CD14-positive monocyte (primary cell): ENCODE results near the gene SEC22A. TPM values are rescaled to one million over a fixed set of nuclear protein-coding genes. Genes with fewer than 3 reads are reported as not detected.

Experiments
- DNase-seq, 3 donors: peaks; one replicate each; pipeline ENCODE4 v3.0.0-alpha.2; 2011 to 2022
- H2AFZ ChIP-seq: 2 replicates; pipeline ENCODE4 v1.6.0; 2012; ENCODE audit warnings: mild to moderate bottlenecking, low read depth, low read length, inconsistent platforms; ENCODE audit not compliant: insufficient read depth, poor library complexity, severe bottlenecking
- H3K27ac ChIP-seq, 2 donors: 1 replicate in 1 of 2; 2 replicates in 1 of 2; pipeline ENCODE4 v1.5.1; 2012 to 2013; ENCODE audit warnings: low read length in 2 of 2, control low read depth in 1 of 2, inconsistent platforms in 1 of 2, low read depth in 1 of 2, mild to moderate bottlenecking in 1 of 2
- H3K27me3 ChIP-seq, 2 donors: one replicate each; pipeline versions ENCODE4 v1.6.0 to v1.6.1; 2011 to 2013; ENCODE audit warnings: low read length in 2 of 2; ENCODE audit not compliant: control insufficient read depth in 2 of 2, insufficient read depth in 2 of 2
- H3K36me3 ChIP-seq, 2 donors: replicated peaks in 1 of 2; 1 replicate in 1 of 2; 2 replicates in 1 of 2; pipeline versions ENCODE4 v1.5.1 to v1.6.1; 2012 to 2013; ENCODE audit warnings: low read length in 2 of 2, control low read depth in 1 of 2, inconsistent platforms in 1 of 2, mild to moderate bottlenecking in 1 of 2; ENCODE audit not compliant: insufficient read depth in 2 of 2, control insufficient read depth in 1 of 2
- H3K4me1 ChIP-seq, 2 donors: 1 replicate in 1 of 2; 2 replicates in 1 of 2; pipeline versions ENCODE4 v1.5.1 to v1.6.1; 2012 to 2013; ENCODE audit warnings: low read length in 2 of 2, control low read depth in 1 of 2, inconsistent platforms in 1 of 2, mild to moderate bottlenecking in 1 of 2, moderate library complexity in 1 of 2; ENCODE audit not compliant: insufficient read depth in 2 of 2, control insufficient read depth in 1 of 2
- H3K4me2 ChIP-seq: replicated peaks from 2 replicates; pipeline ENCODE3; 2012; ENCODE audit warnings: low read length, moderate library complexity, mild to moderate bottlenecking; ENCODE audit not compliant: poor library complexity, severe bottlenecking; ENCODE audit errors: extremely low read depth
- H3K4me3 ChIP-seq, 3 experiments: fragments of 200-600 bp in 1 of 3; sonication (generic) in 1 of 3; replicated peaks in 1 of 3; 1 replicate in 2 of 3; 2 replicates in 1 of 3; pipeline ENCODE4 v1.5.1; 2011 to 2013; ENCODE audit warnings: low read length in 3 of 3, mild to moderate bottlenecking in 3 of 3, control low read depth in 2 of 3, low read depth in 2 of 3, inconsistent platforms in 1 of 3, moderate library complexity in 1 of 3
- H3K79me2 ChIP-seq: 2 replicates; pipeline ENCODE4 v1.6.0; 2012; ENCODE audit warnings: mild to moderate bottlenecking, control low read depth, inconsistent platforms, low read length, moderate library complexity; ENCODE audit not compliant: insufficient read depth
- H3K9ac ChIP-seq: 2 replicates; pipeline ENCODE4 v1.6.0; 2017; ENCODE audit warnings: low read length, mild to moderate bottlenecking; ENCODE audit not compliant: insufficient read depth, poor library complexity, severe bottlenecking
- H3K9me3 ChIP-seq, 2 donors: replicated peaks in 1 of 2; 1 replicate in 1 of 2; 2 replicates in 1 of 2; pipeline versions ENCODE4 v1.5.1 to v1.6.1; 2012 to 2013; ENCODE audit warnings: low read length in 2 of 2, control low read depth in 1 of 2; ENCODE audit not compliant: control insufficient read depth in 1 of 2, insufficient read depth in 1 of 2
- H4K20me1 ChIP-seq: 2 replicates; pipeline ENCODE4 v1.6.0; 2012; ENCODE audit warnings: mild to moderate bottlenecking, low read length, control low read depth, moderate library complexity; ENCODE audit not compliant: insufficient read depth
- H3K27ac Mint-ChIP-seq, 7 donors: one replicate each; pipeline ENCODE4 v1.8.0; 2020; ENCODE audit warnings: mild to moderate bottlenecking in 7 of 7, mixed read lengths in 7 of 7, moderate library complexity in 6 of 7, inconsistent platforms in 2 of 7
- H3K27me3 Mint-ChIP-seq, 3 donors: one replicate each; pipeline ENCODE4 v1.8.0; 2021 to 2022; ENCODE audit warnings: low read depth in 3 of 3, mild to moderate bottlenecking in 3 of 3, mixed read lengths in 3 of 3, moderate library complexity in 3 of 3, inconsistent platforms in 1 of 3
- H3K36me3 Mint-ChIP-seq, 2 donors: one replicate each; pipeline ENCODE4 v1.8.0; 2020; ENCODE audit warnings: mixed read lengths in 2 of 2, inconsistent platforms in 1 of 2, mild to moderate bottlenecking in 1 of 2
- H3K4me1 Mint-ChIP-seq: one replicate; pipeline ENCODE4 v1.8.0; 2020; ENCODE audit warnings: mild to moderate bottlenecking, mixed read lengths
- H3K4me3 Mint-ChIP-seq, 2 donors: one replicate each; pipeline ENCODE4 v1.8.0; 2020; ENCODE audit warnings: mild to moderate bottlenecking in 2 of 2, mixed read lengths in 2 of 2, moderate library complexity in 1 of 2
- H3K9me3 Mint-ChIP-seq, 7 donors: one replicate each; pipeline ENCODE4 v1.8.0; 2020 to 2022; ENCODE audit warnings: mixed read lengths in 7 of 7, mild to moderate bottlenecking in 6 of 7, moderate library complexity in 6 of 7, inconsistent platforms in 2 of 7
- WGBS: methylation state at CpG from one replicate; pipeline ENCODE4 v1.1.5; 2013; ENCODE audit warnings: missing lambda C conversion rate; ENCODE audit not compliant: insufficient coverage; 5-methylcytosine and 5-hydroxymethylcytosine counted together
- intact Hi-C, 2 donors: fragments of 100-400 bp; cut with micrococcal nuclease; formaldehyde crosslinking; loops; one replicate each; pipeline versions ENCODE4 v1.15.0 to v1.15.1; 2023
- polyA plus RNA-seq, 3 donors: library from polyadenylated mRNA; depleted of rRNA in 1 of 3; unstranded in 2 of 3; stranded (reverse) in 1 of 3; fragments of 300-500 nt in 2 of 3; fragments of >200 nt in 1 of 3; fragmentation: Illumina TruSeq in 2 of 3; gene quantifications; 1 replicate in 2 of 3; 2 replicates in 1 of 3; pipeline ENCODE4 v1.2.3, GENCODE V29; 2012 to 2021
- TF ChIP-seq, protein P1 (sequence below): fragments of 200-600 bp; IDR thresholded peaks from one replicate; pipeline ENCODE4 v1.8.0; 2022; ENCODE audit warnings: antibody characterized with exemption, mild to moderate bottlenecking

Gene SEC22A
- polyA plus RNA-seq, 3 donors = 6.4 to 11.0 (median 8.8) TPM

DNA sequence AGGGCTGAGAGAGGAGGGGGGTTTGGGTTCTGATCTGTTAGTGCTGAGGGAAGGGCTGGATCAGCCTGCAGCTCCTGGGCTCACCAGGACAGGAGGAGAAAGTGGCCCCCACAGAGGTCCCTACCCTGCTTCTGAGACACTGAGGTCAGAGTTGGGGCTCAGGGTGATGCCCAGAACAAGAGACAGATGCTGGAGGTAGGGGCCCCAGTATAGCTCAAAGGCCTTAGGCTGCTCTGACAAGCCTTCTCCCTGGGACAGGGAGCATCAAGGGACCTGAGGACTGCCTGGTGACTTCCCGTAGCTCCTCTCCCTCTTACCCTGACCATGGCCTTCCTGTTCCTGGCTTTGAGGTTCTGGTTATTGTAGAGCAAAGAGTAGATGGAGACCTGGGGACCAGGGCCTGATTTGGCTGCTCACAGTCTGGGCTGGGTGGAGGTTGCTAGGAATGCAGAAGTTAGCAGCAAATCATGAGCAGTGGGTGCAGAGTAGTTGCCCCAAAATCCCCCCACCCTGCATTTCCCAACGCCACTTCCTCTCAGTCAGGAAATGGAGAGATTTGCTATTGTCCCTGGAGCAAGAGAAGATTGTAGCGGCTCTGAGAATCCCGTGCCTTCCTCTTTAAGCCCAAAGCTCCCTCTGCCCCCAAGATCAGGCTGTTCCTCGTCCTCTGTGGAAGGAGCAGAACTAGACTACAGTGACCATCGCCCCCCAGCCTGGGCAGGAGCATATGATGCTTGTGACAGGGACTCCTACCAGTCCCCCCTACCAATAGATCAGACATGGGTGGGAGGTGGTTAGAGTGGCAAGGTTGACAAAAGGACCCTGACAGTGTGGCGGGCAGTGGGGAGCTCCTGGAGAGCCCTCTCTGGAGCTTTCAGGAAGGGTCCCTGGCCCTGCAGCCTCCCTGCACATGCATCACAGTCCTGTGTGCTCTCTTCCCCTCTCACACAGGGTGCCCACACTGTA, 47.4 kb upstream of the SEC22A start:
- Histone ChIP-seq H3K4me3 (peak overlapping the region in 1 of 3 experiments; percentile 59), H3K27ac (peak overlapping the region; percentile 86 to 90), H3K9me3 (no peaks in the 10 kb centered on the region), H3K4me2 (peak overlapping the region; percentile 63), H3K36me3 (peaks cover 8 to 50% of the 10 kb centered on the region in 2 donors), H3K9ac (peak overlapping the region; percentile 61), H2AFZ (peak overlapping the region; percentile 61), H3K79me2 (no peaks in the 10 kb centered on the region), H3K27me3 (no peaks in the 10 kb centered on the region), H3K4me1 (peaks cover 43 to 47% of the 10 kb centered on the region in 2 donors), H4K20me1 (no peaks in the 10 kb centered on the region)
- Mint-ChIP-seq H3K4me3 (peak overlapping the region; percentile 34 to 84), H3K4me1 (peaks cover 40% of the 10 kb centered on the region), H3K36me3 (peaks cover 33 to 57% of the 10 kb centered on the region in 2 donors), H3K9me3 (peaks cover 1 to 8% (median 4%) of the 10 kb centered on the region in 7 donors), H3K27ac (peak overlapping the region; percentile 79 to 92 (median 87)), H3K27me3 (peaks cover 0 to 5% (median 0%) of the 10 kb centered on the region in 3 donors)
- WGBS = 20% methylated on average over 1 of the region's 7 CpGs
- peak; percentile 61 to 83 (median 62) for DNase-seq
- intact Hi-C loops = loop anchor here in 1 of 2 donors (5.0 kb wide), 1 partner anchor 43 kb away; no protein-coding TSS in a partner anchor
- TF ChIP-seq, protein P1, sequence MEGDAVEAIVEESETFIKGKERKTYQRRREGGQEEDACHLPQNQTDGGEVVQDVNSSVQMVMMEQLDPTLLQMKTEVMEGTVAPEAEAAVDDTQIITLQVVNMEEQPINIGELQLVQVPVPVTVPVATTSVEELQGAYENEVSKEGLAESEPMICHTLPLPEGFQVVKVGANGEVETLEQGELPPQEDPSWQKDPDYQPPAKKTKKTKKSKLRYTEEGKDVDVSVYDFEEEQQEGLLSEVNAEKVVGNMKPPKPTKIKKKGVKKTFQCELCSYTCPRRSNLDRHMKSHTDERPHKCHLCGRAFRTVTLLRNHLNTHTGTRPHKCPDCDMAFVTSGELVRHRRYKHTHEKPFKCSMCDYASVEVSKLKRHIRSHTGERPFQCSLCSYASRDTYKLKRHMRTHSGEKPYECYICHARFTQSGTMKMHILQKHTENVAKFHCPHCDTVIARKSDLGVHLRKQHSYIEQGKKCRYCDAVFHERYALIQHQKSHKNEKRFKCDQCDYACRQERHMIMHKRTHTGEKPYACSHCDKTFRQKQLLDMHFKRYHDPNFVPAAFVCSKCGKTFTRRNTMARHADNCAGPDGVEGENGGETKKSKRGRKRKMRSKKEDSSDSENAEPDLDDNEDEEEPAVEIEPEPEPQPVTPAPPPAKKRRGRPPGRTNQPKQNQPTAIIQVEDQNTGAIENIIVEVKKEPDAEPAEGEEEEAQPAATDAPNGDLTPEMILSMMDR = no peak

- peaks cover 43 to 47% of the 10 kb centered on the region in 2 donors for H3K4me1 ChIP-seq
- peaks cover 0 to 3% (median 0%) of the 10 kb centered on the region in 3 donors for H3K27me3 Mint-ChIP-seq
- H3K9me3 ChIP-seq = no peaks in the 10 kb centered on the region
- H3K27ac Mint-ChIP-seq = peak overlapping the region in 5 of 7 donors; percentile 2 to 51 (median 42)
- H3K27me3 ChIP-seq = no peaks in the 10 kb centered on the region
- peaks cover 1 to 8% (median 4%) of the 10 kb centered on the region in 7 donors for H3K9me3 Mint-ChIP-seq
- no peak overlapping the region for H3K9ac ChIP-seq
- peaks cover 31 to 58% of the 10 kb centered on the region in 2 donors for H3K36me3 Mint-ChIP-seq
- peaks cover 4 to 47% of the 10 kb centered on the region in 2 donors for H3K36me3 ChIP-seq
- H3K4me3 ChIP-seq = no peak overlapping the region
- H3K4me3 Mint-ChIP-seq = no peak overlapping the region
- H2AFZ ChIP-seq = no peak overlapping the region
- no peak overlapping the region for H3K4me2 ChIP-seq
- peaks cover 40% of the 10 kb centered on the region for H3K4me1 Mint-ChIP-seq
- 91% methylated on average over 7 of the region's 9 CpGs for whole genome bisulfite sequencing
- TF ChIP-seq, protein P1 = no peak
- no peaks in the 10 kb centered on the region for H4K20me1 ChIP-seq
- intact Hi-C loops = no loop called here
- no peaks in the 10 kb centered on the region for H3K79me2 ChIP-seq
- DNase-seq = no peak
- H3K27ac ChIP-seq = peak overlapping the region; percentile 33 to 90
Measured at GRCh38 chr3:123155471-123156011, 46.2 kb upstream of the SEC22A start.
